A673 (cell line): ENCODE results near the gene CENPH.

ENCODE experiments used
- EZH2 ChIP-seq: fragments of 200-600 bp; sonication (generic); IDR thresholded peaks from 2 replicates; pipeline ENCODE4 v1.6.1; 2017; ENCODE audit warnings: borderline replicate concordance, low read depth, mild to moderate bottlenecking, mixed read lengths, antibody characterized with exemption, low read length; ENCODE audit not compliant: poor library complexity, severe bottlenecking
- TF ChIP-seq, protein P1 (sequence below): fragments of 300-800, 200-600 bp; sonication (generic); conservative IDR thresholded peaks from 2 replicates; pipeline ENCODE4 v1.5.1; 2017; ENCODE audit warnings: low read depth, mild to moderate bottlenecking, antibody characterized with exemption, low read length, moderate library complexity, mixed read lengths

DNA sequence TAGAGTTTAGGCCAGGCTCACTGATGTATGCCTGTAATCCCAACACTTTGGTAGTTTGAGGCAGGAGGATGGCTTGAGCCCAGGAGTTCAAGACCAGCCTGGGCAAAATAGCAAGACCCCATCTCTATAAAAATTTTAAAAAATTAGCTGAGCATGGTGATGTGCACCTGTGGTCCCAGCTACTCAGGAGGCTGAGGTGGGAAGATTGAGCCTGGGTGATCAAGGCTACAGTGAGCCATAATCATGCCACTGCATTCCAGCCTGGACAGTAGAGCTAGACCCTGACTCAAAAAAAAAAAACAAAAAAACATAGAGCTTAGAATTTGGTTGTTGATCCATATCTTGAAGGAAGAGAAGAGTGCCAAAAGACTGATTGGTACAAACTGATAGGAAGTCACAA, 30.6 kb downstream of the CENPH start:
- no peak for TF ChIP-seq EZH2
- TF ChIP-seq, protein P1, sequence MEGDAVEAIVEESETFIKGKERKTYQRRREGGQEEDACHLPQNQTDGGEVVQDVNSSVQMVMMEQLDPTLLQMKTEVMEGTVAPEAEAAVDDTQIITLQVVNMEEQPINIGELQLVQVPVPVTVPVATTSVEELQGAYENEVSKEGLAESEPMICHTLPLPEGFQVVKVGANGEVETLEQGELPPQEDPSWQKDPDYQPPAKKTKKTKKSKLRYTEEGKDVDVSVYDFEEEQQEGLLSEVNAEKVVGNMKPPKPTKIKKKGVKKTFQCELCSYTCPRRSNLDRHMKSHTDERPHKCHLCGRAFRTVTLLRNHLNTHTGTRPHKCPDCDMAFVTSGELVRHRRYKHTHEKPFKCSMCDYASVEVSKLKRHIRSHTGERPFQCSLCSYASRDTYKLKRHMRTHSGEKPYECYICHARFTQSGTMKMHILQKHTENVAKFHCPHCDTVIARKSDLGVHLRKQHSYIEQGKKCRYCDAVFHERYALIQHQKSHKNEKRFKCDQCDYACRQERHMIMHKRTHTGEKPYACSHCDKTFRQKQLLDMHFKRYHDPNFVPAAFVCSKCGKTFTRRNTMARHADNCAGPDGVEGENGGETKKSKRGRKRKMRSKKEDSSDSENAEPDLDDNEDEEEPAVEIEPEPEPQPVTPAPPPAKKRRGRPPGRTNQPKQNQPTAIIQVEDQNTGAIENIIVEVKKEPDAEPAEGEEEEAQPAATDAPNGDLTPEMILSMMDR = no peak
